ENCODE measurements around the gene SP100.
"Not testable (repeated sequence)": the region's sequence is repeated elsewhere in the genome, so short reads cannot be mapped to it uniquely, and the experiment has no call there.

SP100 gene

GRCh38 chr2:230471074-230471473 lies 55.1 kb downstream of the SP100 start:
- no peak for DNase-seq

GRCh38 chr2:230472621-230473018 lies 56.6 kb downstream of the SP100 start:
- DNase-seq = peak in 1 of 5 donors; percentile 14

- DNase-seq = peak in 2 of 5 donors; percentile 5 to 49
Observed at GRCh38 chr2:230473378-230473777, 57.4 kb downstream of the SP100 start.

- no peak for DNase-seq
Observed at GRCh38 chr2:230475143-230475542, 59.1 kb downstream of the SP100 start.

- no peak for DNase-seq
Observed at GRCh38 chr2:230485801-230486341, 69.9 kb downstream of the SP100 start.

GRCh38 chr2:230491219-230491618 lies 75.2 kb downstream of the SP100 start:
- not testable (repeated sequence) for DNase-seq

- DNase-seq = no peak
Observed at GRCh38 chr2:230492107-230492506, 76.1 kb downstream of the SP100 start.

- DNase-seq = no peak
Observed at GRCh38 chr2:230494980-230495379, 79.0 kb downstream of the SP100 start.

- no peak for DNase-seq
Observed at GRCh38 chr2:230496891-230497290, 80.9 kb downstream of the SP100 start.

GRCh38 chr2:230498506-230499107 lies 82.6 kb downstream of the SP100 start:
- no peak for DNase-seq

GRCh38 chr2:230502593-230502992 lies 86.6 kb downstream of the SP100 start:
- DNase-seq = no peak

- DNase-seq = no peak
Observed at GRCh38 chr2:230503798-230504197, 87.8 kb downstream of the SP100 start.

- peak in 1 of 5 donors; percentile 20 for DNase-seq
Observed at GRCh38 chr2:230505162-230505561, 89.2 kb downstream of the SP100 start.

- no peak for DNase-seq
Observed at GRCh38 chr2:230512955-230513748, 97.2 kb downstream of the SP100 start.

GRCh38 chr2:230520061-230520874 lies 104.3 kb downstream of the SP100 start:
- DNase-seq = no peak

GRCh38 chr2:230520875-230521155 lies 104.8 kb downstream of the SP100 start:
- DNase-seq = no peak

GRCh38 chr2:230521386-230521785 lies 105.4 kb downstream of the SP100 start:
- no peak for DNase-seq

- no peak for DNase-seq
Observed at GRCh38 chr2:230525682-230526081, 109.7 kb downstream of the SP100 start.

GRCh38 chr2:230537531-230537976 lies 121.6 kb downstream of the SP100 start:
- peak in 1 of 5 donors; percentile 18 for DNase-seq

- DNase-seq = peak in 1 of 5 donors; percentile 42
Observed at GRCh38 chr2:230540332-230540731, 124.3 kb downstream of the SP100 start.

- peak in 1 of 5 donors; percentile 47 for DNase-seq
Observed at GRCh38 chr2:230541934-230542380, 126.0 kb downstream of the SP100 start.

GRCh38 chr2:230542751-230543150 lies 126.8 kb downstream of the SP100 start:
- no peak for DNase-seq

- DNase-seq = no peak
Observed at GRCh38 chr2:230552181-230552580, 136.2 kb downstream of the SP100 start.

Data from T-helper 1 cell (primary cell).